A673 (cell line): ENCODE results near the gene TSNAXIP1.

Source experiments
- EZH2 ChIP-seq: fragments of 200-600 bp; sonication (generic); IDR thresholded peaks from 2 replicates; pipeline ENCODE4 v1.6.1; 2017; ENCODE audit warnings: borderline replicate concordance, low read depth, mild to moderate bottlenecking, mixed read lengths, antibody characterized with exemption, low read length; ENCODE audit not compliant: poor library complexity, severe bottlenecking
- TF ChIP-seq, protein P1 (sequence below): fragments of 300-800, 200-600 bp; sonication (generic); conservative IDR thresholded peaks from 2 replicates; pipeline ENCODE4 v1.5.1; 2017; ENCODE audit warnings: low read depth, mild to moderate bottlenecking, antibody characterized with exemption, low read length, moderate library complexity, mixed read lengths

DNA sequence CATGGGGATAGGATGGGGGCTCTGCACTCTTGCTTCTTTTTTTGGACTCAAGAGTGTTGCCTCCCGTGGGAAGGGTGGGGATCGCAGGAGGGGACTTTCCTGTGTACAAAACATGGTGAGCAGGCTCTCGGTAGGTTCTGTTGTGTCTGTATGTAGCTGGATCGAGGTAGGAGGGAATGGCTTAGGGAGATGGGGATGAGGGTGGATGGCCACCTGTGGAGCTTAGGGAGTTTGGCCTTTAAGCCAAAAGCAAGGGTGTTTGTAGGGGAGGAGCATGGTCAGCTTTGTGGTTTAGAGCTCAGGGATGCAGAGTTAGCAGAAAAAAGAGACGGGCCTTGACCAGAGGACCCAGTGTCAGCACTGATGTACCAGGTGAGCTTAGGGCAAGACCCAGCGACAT, 55.2 kb downstream of the TSNAXIP1 start:
- TF ChIP-seq, protein P1, sequence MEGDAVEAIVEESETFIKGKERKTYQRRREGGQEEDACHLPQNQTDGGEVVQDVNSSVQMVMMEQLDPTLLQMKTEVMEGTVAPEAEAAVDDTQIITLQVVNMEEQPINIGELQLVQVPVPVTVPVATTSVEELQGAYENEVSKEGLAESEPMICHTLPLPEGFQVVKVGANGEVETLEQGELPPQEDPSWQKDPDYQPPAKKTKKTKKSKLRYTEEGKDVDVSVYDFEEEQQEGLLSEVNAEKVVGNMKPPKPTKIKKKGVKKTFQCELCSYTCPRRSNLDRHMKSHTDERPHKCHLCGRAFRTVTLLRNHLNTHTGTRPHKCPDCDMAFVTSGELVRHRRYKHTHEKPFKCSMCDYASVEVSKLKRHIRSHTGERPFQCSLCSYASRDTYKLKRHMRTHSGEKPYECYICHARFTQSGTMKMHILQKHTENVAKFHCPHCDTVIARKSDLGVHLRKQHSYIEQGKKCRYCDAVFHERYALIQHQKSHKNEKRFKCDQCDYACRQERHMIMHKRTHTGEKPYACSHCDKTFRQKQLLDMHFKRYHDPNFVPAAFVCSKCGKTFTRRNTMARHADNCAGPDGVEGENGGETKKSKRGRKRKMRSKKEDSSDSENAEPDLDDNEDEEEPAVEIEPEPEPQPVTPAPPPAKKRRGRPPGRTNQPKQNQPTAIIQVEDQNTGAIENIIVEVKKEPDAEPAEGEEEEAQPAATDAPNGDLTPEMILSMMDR: no peak
- TF ChIP-seq EZH2: no peak
